HUES64 (cell line): Measurements from ENCODE around the gene SYT17.

Source experiments
- H3K27ac ChIP-seq: 2 replicates; pipeline ENCODE4 v1.7.0; 2013; ENCODE audit warnings: low read depth, low read length, inconsistent platforms
- H3K27me3 ChIP-seq: 2 replicates; pipeline ENCODE4 v1.6.1; 2013; ENCODE audit warnings: mild to moderate bottlenecking, low read length; ENCODE audit not compliant: insufficient read depth
- H3K36me3 ChIP-seq: 2 replicates; pipeline ENCODE4 v1.6.1; 2013; ENCODE audit warnings: mild to moderate bottlenecking, low read length; ENCODE audit not compliant: insufficient read depth
- H3K4me1 ChIP-seq: 2 replicates; pipeline ENCODE4 v1.6.1; 2013; ENCODE audit warnings: mild to moderate bottlenecking, low read length, moderate library complexity; ENCODE audit not compliant: insufficient read depth
- H3K4me3 ChIP-seq: 2 replicates; pipeline ENCODE4 v1.5.1; 2013; ENCODE audit warnings: mild to moderate bottlenecking, low read length, moderate library complexity
- H3K9ac ChIP-seq: 2 replicates; pipeline ENCODE4 v1.6.1; 2013; ENCODE audit warnings: mild to moderate bottlenecking, low read depth, low read length
- H3K9me3 ChIP-seq: 2 replicates; pipeline ENCODE4 v1.6.1; 2013; ENCODE audit warnings: low read depth, low read length; ENCODE audit not compliant: insufficient read depth
- WGBS: fragments of 150-250, 120-280 bp; methylation state at CpG from one replicate; pipeline ENCODE4 v1.1.7; 2013; ENCODE audit warnings: missing lambda C conversion rate; 5-methylcytosine and 5-hydroxymethylcytosine counted together

The SYT17 gene

DNA sequence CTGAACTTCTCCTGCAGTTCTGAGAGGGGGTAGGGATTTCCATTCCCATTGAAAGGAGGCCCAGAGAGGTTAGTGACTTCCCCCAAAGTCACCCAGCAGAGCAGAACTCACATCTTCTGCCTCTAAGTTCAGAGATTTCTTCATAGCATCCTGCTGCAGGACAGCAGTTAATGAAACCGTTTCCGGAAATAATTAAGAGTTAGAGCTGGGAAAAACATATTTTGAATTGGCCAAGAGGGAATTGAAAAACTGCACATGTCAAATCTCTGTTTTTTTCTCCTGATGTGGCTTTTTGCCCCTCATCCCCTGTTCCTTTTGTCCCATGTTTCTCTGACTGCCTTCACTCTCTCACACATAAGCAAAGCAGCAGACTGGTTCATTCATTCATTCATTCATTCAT is 27.6 kb upstream of the SYT17 start:
- no peaks in the 10 kb centered on the region for H3K27me3 ChIP-seq
- no peak overlapping the region for H3K4me3 ChIP-seq
- 77% methylated on average over 2 of the region's 2 CpGs for WGBS
- peaks cover 4% of the 10 kb centered on the region; the same call in 1 of the 2 replicates for H3K4me1 ChIP-seq
- H3K27ac ChIP-seq: no peak overlapping the region
- no peaks in the 10 kb centered on the region for H3K9me3 ChIP-seq
- H3K36me3 ChIP-seq: no peaks in the 10 kb centered on the region
- no peak overlapping the region for H3K9ac ChIP-seq

DNA sequence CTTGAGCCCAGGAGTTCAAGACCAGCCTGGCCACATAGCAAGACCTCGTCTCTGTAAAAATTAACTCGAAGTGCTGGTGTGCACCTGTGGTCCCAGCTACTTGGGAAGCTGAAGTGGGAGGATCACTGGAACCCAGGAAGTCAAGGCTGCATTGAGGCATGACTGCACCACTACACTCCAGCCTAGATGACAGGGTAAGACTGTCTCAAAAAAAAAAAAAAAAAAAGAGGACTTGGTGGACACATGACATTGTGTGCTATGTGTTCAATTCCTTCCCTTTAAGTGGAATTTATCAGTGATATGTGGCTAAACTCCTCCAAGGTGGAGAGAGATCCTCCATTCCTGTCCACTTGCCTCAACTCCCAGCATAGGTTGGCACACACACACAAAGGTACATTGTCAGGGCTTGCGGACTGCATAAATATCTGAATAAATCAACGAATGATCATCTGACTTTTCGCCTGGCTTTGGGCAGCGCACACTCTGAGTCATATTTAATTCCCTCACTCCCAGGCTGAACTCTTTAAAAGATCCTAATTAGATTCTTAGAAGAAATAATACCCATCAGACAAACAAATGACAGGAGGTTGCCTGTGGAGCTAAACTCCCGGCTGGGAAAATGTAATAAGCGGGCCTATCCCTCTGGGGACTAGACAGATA is 25.0 kb upstream of the SYT17 start:
- Histone ChIP-seq H3K9ac (no peak overlapping the region), H3K36me3 (no peaks in the 10 kb centered on the region), H3K27ac (no peak overlapping the region), H3K4me3 (no peak overlapping the region), H3K9me3 (peaks cover 5% of the 10 kb centered on the region; the same call in 1 of the 2 replicates), H3K27me3 (no peaks in the 10 kb centered on the region), H3K4me1 (peaks cover 4% of the 10 kb centered on the region; the same call in 1 of the 2 replicates)
- 95% methylated on average over 8 of the region's 8 CpGs for WGBS

DNA sequence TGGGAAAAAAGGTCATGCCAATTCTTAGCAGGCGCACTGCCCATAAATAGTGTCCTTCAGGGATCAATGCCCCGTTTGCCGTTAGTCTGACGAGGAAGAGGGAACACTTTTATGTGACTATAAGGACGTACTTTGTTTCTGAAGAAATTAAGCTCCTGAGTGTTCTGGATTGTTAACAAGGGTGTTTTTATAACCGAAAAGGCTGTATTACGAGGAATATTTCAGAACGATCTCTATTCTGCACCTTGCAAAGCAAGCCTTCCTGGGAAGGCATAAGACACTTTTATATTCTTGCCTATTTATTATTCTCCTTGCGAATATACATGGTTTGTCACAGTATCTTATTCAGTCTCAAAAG is 24.5 kb upstream of the SYT17 start:
- Histone ChIP-seq H3K9ac (no peak overlapping the region), H3K4me1 (peaks cover 4% of the 10 kb centered on the region; the same call in 1 of the 2 replicates), H3K27ac (no peak overlapping the region), H3K4me3 (no peak overlapping the region), H3K27me3 (no peaks in the 10 kb centered on the region), H3K9me3 (peaks cover 10% of the 10 kb centered on the region; the same call in 1 of the 2 replicates), H3K36me3 (no peaks in the 10 kb centered on the region)
- 93% methylated on average over 9 of the region's 9 CpGs for WGBS

- Histone ChIP-seq H3K27ac (no peak overlapping the region), H3K36me3 (no peaks in the 10 kb centered on the region), H3K9me3 (peaks cover 10% of the 10 kb centered on the region; the same call in 1 of the 2 replicates), H3K9ac (no peak overlapping the region), H3K4me1 (no peaks in the 10 kb centered on the region), H3K27me3 (no peaks in the 10 kb centered on the region), H3K4me3 (no peak overlapping the region)
- 78% methylated on average over 3 of the region's 3 CpGs for WGBS
Observed at GRCh38 chr16:19145010-19145409, 23.0 kb upstream of the SYT17 start.

- H3K9me3 ChIP-seq: peaks cover 10% of the 10 kb centered on the region; the same call in 1 of the 2 replicates
- no peaks in the 10 kb centered on the region for H3K36me3 ChIP-seq
- no peak overlapping the region for H3K9ac ChIP-seq
- H3K4me3 ChIP-seq: no peak overlapping the region
- no peaks in the 10 kb centered on the region for H3K4me1 ChIP-seq
- H3K27ac ChIP-seq: no peak overlapping the region
- H3K27me3 ChIP-seq: no peaks in the 10 kb centered on the region
- WGBS: 91% methylated on average over 4 of the region's 4 CpGs
Observed at GRCh38 chr16:19147126-19147525, 20.9 kb upstream of the SYT17 start.

GRCh38 chr16:19147627-19148026 is 20.4 kb upstream of the SYT17 start:
- H3K36me3 ChIP-seq: no peaks in the 10 kb centered on the region
- H3K9me3 ChIP-seq: peaks cover 10% of the 10 kb centered on the region; the same call in 1 of the 2 replicates
- WGBS: 97% methylated on average over 3 of the region's 4 CpGs
- no peak overlapping the region for H3K4me3 ChIP-seq
- no peaks in the 10 kb centered on the region for H3K4me1 ChIP-seq
- no peaks in the 10 kb centered on the region for H3K27me3 ChIP-seq
- no peak overlapping the region for H3K9ac ChIP-seq
- no peak overlapping the region for H3K27ac ChIP-seq

DNA sequence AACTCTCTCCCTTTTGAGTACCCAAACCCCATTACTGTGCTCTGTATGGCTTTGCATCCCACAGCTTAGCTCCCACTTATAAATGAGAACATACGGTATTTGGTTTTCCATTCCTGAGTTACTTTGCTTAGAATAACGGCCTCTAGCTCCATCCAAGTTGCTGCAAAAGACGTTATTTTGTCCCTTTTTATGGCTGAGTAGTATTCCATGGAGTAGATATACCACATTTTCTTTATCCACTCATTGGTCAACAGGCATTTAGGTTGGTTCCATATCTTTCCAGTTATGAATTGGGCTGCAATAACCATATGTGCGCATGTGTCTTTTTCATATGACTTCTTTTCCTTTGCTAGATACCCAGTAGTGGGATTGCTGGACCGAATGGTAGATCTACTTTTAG is 19.9 kb upstream of the SYT17 start:
- no peaks in the 10 kb centered on the region for H3K4me1 ChIP-seq
- 92% methylated on average over 5 of the region's 5 CpGs for WGBS
- H3K9me3 ChIP-seq: peaks cover 10% of the 10 kb centered on the region; the same call in 1 of the 2 replicates
- no peak overlapping the region for H3K27ac ChIP-seq
- H3K9ac ChIP-seq: no peak overlapping the region
- no peak overlapping the region for H3K4me3 ChIP-seq
- no peaks in the 10 kb centered on the region for H3K36me3 ChIP-seq
- no peaks in the 10 kb centered on the region for H3K27me3 ChIP-seq

DNA sequence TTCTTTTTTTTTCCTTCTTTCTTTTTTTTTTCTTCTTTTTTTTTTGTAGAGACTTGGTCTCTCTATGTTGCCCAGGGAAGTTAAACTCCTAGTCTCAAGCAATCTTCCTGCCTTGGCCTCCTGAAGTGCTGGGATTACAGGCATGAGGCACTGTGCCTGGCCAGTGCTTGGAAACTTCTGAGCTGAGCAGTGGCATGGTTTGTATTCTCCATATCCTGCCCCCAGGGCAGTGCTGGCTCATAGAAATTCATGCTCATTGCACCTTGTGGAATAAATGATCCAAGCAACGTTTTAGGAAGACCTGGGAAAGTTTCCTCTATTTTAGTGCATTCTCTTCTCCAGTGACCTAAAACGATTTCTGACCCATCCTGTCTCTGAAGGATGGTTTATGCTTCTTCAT is 16.7 kb upstream of the SYT17 start:
- Histone ChIP-seq H3K36me3 (no peaks in the 10 kb centered on the region), H3K4me1 (no peaks in the 10 kb centered on the region), H3K27ac (no peak overlapping the region), H3K9ac (no peak overlapping the region), H3K4me3 (no peak overlapping the region), H3K27me3 (no peaks in the 10 kb centered on the region), H3K9me3 (peaks cover 15% of the 10 kb centered on the region; the same call in 1 of the 2 replicates)
- WGBS: 90% methylated on average over 2 of the region's 2 CpGs

- no peak overlapping the region for H3K27ac ChIP-seq
- no peaks in the 10 kb centered on the region for H3K36me3 ChIP-seq
- H3K9me3 ChIP-seq: peaks cover 15% of the 10 kb centered on the region; the same call in 1 of the 2 replicates
- H3K4me1 ChIP-seq: no peaks in the 10 kb centered on the region
- no peak overlapping the region for H3K4me3 ChIP-seq
- 83% methylated on average over 1 of the region's 1 CpG for WGBS
- no peaks in the 10 kb centered on the region for H3K27me3 ChIP-seq
- H3K9ac ChIP-seq: no peak overlapping the region
Observed at GRCh38 chr16:19152042-19152441, 16.0 kb upstream of the SYT17 start.

GRCh38 chr16:19153876-19154275 is 14.2 kb upstream of the SYT17 start:
- H3K9me3 ChIP-seq: 0 out of 2 replicates have a peak, but pooled peaks cover 5% of the 10 kb centered on the region
- H3K27me3 ChIP-seq: 0 out of 2 replicates have a peak, but pooled peaks cover 6% of the 10 kb centered on the region
- H3K4me1 ChIP-seq: no peaks in the 10 kb centered on the region
- WGBS: 80% methylated on average over 4 of the region's 4 CpGs
- no peak overlapping the region for H3K4me3 ChIP-seq
- H3K36me3 ChIP-seq: no peaks in the 10 kb centered on the region
- H3K9ac ChIP-seq: no peak overlapping the region
- H3K27ac ChIP-seq: no peak overlapping the region

DNA sequence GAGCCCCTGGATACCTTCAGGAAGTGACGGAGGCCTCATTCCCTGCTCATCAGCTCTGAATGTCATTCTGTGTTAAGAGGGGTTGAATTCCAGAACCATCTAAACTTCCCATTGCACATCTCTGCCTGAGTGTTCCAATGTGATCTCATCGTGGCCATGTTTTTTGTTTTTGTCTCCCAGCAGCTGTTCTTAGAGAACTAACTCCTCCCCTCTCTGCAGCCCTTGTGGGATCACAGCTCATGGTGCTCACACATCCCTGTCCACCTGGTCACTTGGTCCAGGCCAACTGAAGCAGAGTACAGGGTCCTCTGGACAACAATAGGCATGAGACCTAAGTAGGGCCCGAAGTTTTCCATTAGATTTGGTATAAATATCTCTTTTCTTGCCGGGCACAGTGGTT is 6.0 kb upstream of the SYT17 start:
- no peaks in the 10 kb centered on the region for H3K4me1 ChIP-seq
- H3K27me3 ChIP-seq: 0 out of 2 replicates have a peak, but pooled peaks cover 6% of the 10 kb centered on the region
- H3K9ac ChIP-seq: no peak overlapping the region
- no peaks in the 10 kb centered on the region for H3K9me3 ChIP-seq
- 88% methylated on average over 4 of the region's 4 CpGs for WGBS
- H3K36me3 ChIP-seq: no peaks in the 10 kb centered on the region
- no peak overlapping the region for H3K27ac ChIP-seq
- H3K4me3 ChIP-seq: no peak overlapping the region
